Hepatocyte (in vitro differentiated cells): Measurements from ENCODE around the gene CDON. TPM values are rescaled to one million over a fixed set of nuclear protein-coding genes. Genes with fewer than 3 reads are reported as not detected.

Experiments
- DNase-seq: peaks from one replicate; pipeline ENCODE4 v3.0.0-alpha.2; 2016; ENCODE audit warnings: low spot score
- H2AFZ ChIP-seq: fragments of 200-600 bp; sonication (generic); 2 replicates; pipeline ENCODE4 v1.6.0; 2016; ENCODE audit warnings: antibody characterized with exemption, mild to moderate bottlenecking
- H3K27ac ChIP-seq: fragments of 200-600 bp; sonication (generic); 2 replicates; pipeline ENCODE4 v1.5.1; 2016; ENCODE audit warnings: mild to moderate bottlenecking
- H3K27me3 ChIP-seq: fragments of 200-600 bp; sonication (generic); 2 replicates; pipeline ENCODE4 v1.6.1; 2016
- H3K36me3 ChIP-seq: fragments of 200-600 bp; sonication (generic); replicated peaks from 2 replicates; pipeline ENCODE4 v1.5.1; 2016; ENCODE audit warnings: low read depth; ENCODE audit not compliant: insufficient read depth
- H3K4me1 ChIP-seq: fragments of 200-600 bp; sonication (generic); 2 replicates; pipeline ENCODE4 v1.5.1; 2016; ENCODE audit warnings: mild to moderate bottlenecking, moderate library complexity; ENCODE audit not compliant: insufficient read depth
- H3K4me2 ChIP-seq: fragments of 200-600 bp; sonication (generic); 2 replicates; pipeline ENCODE4 v1.6.0; 2016
- H3K4me3 ChIP-seq: fragments of 200-600 bp; sonication (generic); 2 replicates; pipeline ENCODE4 v1.5.1; 2016; ENCODE audit warnings: mild to moderate bottlenecking
- H3K79me2 ChIP-seq: fragments of 200-600 bp; sonication (generic); 2 replicates; pipeline ENCODE4 v1.6.0; 2017; ENCODE audit warnings: mild to moderate bottlenecking
- H3K9me2 ChIP-seq: fragments of 200-600 bp; sonication (generic); replicated peaks from 2 replicates; pipeline ENCODE4 v1.6.0; 2017; ENCODE audit warnings: mild to moderate bottlenecking; ENCODE audit not compliant: insufficient read depth
- H3K9me3 ChIP-seq: fragments of 200-600 bp; sonication (generic); 2 replicates; pipeline ENCODE4 v1.5.1; 2016; ENCODE audit warnings: low read depth, mild to moderate bottlenecking
- H4K20me1 ChIP-seq: fragments of 200-600 bp; sonication (generic); 2 replicates; pipeline ENCODE4 v1.6.0; 2016; ENCODE audit warnings: mild to moderate bottlenecking; ENCODE audit not compliant: insufficient read depth, poor library complexity, severe bottlenecking
- CTCF ChIP-seq: fragments of 200-600 bp; sonication (generic); IDR thresholded peaks from 2 replicates; pipeline ENCODE4 v1.5.1; 2016; ENCODE audit warnings: antibody characterized with exemption, mild to moderate bottlenecking; ENCODE audit not compliant: poor library complexity
- EZH2 ChIP-seq: fragments of 200-600 bp; sonication (generic); IDR thresholded peaks from 2 replicates; pipeline ENCODE4 v1.6.1; 2016; ENCODE audit warnings: antibody characterized with exemption, mild to moderate bottlenecking, borderline replicate concordance
- EZH2phosphoT487 ChIP-seq: fragments of 200-600 bp; sonication (generic); IDR thresholded peaks from one replicate; pipeline ENCODE4 v1.6.1; 2018; ENCODE audit warnings: antibody characterized with exemption, mild to moderate bottlenecking, low read depth, moderate library complexity; ENCODE audit not compliant: unreplicated experiment, severe bottlenecking
- WGBS: methylation state at CpG from one replicate; pipeline ENCODE4 v1.1.6; 2016; ENCODE audit warnings: low lambda C conversion rate; ENCODE audit errors: missing lambda C conversion rate; 5-methylcytosine and 5-hydroxymethylcytosine counted together
- polyA plus RNA-seq: library from polyadenylated mRNA; unstranded; fragments of >200 nt; fragmentation: Nextera tagmentation; extraction: Ambion mirVana; gene quantifications from 2 replicates; pipeline ENCODE4 v1.2.1, GENCODE V29; 2016
- total RNA-seq: library from RNA; depleted of rRNA; stranded (reverse); fragments of >200 nt; gene quantifications from 2 replicates; pipeline ENCODE4 v1.2.3, GENCODE V29; 2014

CDON gene
- total and polyA plus RNA-seq, 2 experiments from 2014 or later = 17.5 to 41.9 TPM

- Histone ChIP-seq H4K20me1 (peaks cover 10% of the 10 kb centered on the region), H3K9me2 (no peaks in the 10 kb centered on the region), H3K27me3 (no peaks in the 10 kb centered on the region), H3K4me1 (no peaks in the 10 kb centered on the region), H3K4me2 (no peak overlapping the region), H3K79me2 (peaks cover 35% of the 10 kb centered on the region), H2AFZ (no peak overlapping the region), H3K9me3 (no peaks in the 10 kb centered on the region), H3K27ac (no peak overlapping the region), H3K36me3 (no peaks in the 10 kb centered on the region), H3K4me3 (no peak overlapping the region)
- DNase-seq = no peak
- 95% methylated on average over 5 of the region's 5 CpGs for WGBS
- TF ChIP-seq EZH2 (no peak), EZH2phosphoT487 (no peak), CTCF (no peak)
Observed at GRCh38 chr11:126035718-126036117, 26.9 kb downstream of the CDON start.

GRCh38 chr11:126034933-126035425 is 27.7 kb downstream of the CDON start:
- no peaks in the 10 kb centered on the region for H3K36me3 ChIP-seq
- no peaks in the 10 kb centered on the region for H3K9me2 ChIP-seq
- no peak overlapping the region for H3K27ac ChIP-seq
- H4K20me1 ChIP-seq = peaks cover 10% of the 10 kb centered on the region
- H3K4me1 ChIP-seq = no peaks in the 10 kb centered on the region
- WGBS = 76% methylated on average over 5 of the region's 5 CpGs
- H3K9me3 ChIP-seq = no peaks in the 10 kb centered on the region
- TF ChIP-seq EZH2 = no peak
- TF ChIP-seq CTCF = no peak
- TF ChIP-seq EZH2phosphoT487 = no peak
- H3K4me2 ChIP-seq = no peak overlapping the region
- H2AFZ ChIP-seq = no peak overlapping the region
- no peak for DNase-seq
- peaks cover 35% of the 10 kb centered on the region for H3K79me2 ChIP-seq
- no peak overlapping the region for H3K4me3 ChIP-seq
- H3K27me3 ChIP-seq = no peaks in the 10 kb centered on the region

GRCh38 chr11:126034039-126034932 is 28.4 kb downstream of the CDON start:
- Histone ChIP-seq H3K27ac (no peak overlapping the region), H3K9me3 (no peaks in the 10 kb centered on the region), H3K27me3 (no peaks in the 10 kb centered on the region), H3K4me1 (no peaks in the 10 kb centered on the region), H3K4me3 (no peak overlapping the region), H3K36me3 (no peaks in the 10 kb centered on the region), H2AFZ (no peak overlapping the region), H3K79me2 (peaks cover 35% of the 10 kb centered on the region), H3K9me2 (no peaks in the 10 kb centered on the region), H4K20me1 (peaks cover 10% of the 10 kb centered on the region), H3K4me2 (no peak overlapping the region)
- WGBS = 69% methylated on average over 10 of the region's 10 CpGs
- DNase-seq = no peak
- TF ChIP-seq CTCF (no peak), EZH2 (no peak), EZH2phosphoT487 (no peak)
